ENCODE results near the gene ZFP1. TPM values are rescaled to one million over a fixed set of nuclear protein-coding genes. Genes with fewer than 3 reads are reported as not detected.

Gene ZFP1
- 10 to 100 TPM in 3 of 4 donors, 1 to 10 TPM in 1; 9.8 to 18.4 (median 15.4) TPM for total RNA-seq

GRCh38 chr16:75148311-75149195, at the start of gene ZFP1:
TSS of gene ZFP1 (plus strand) at chr16:75148524. CDS start at chr16:75152952, 4,428 bp downstream.
- TF ChIP-seq CTCF (IDR thresholded peaks at IDR 0.05) (no peak), POLR2A (IDR thresholded peaks at IDR 0.05) (peak; percentile 61 to 65), EP300 (IDR thresholded peaks at IDR 0.05) (no peak), POLR2AphosphoS5 (IDR thresholded peaks at IDR 0.05) (peak; percentile 81)
- peak; percentile 99 for ATAC-seq
- H3K27ac ChIP-seq, result peak within 1 kb of the TSS; percentile 96 to 99 (median 98)
- peaks cover 0 to 27% (median 0%) of the 10 kb centered on the region in 3 donors for H3K9me3 ChIP-seq
- WGBS, 2 donors (ENCODE audit: low coverage in 1 of 2), result 0 to 4% methylated on average over 7 to 8 of the region's 93 CpGs
- H3K4me1 ChIP-seq, result peaks cover 0 to 12% (median 0%) of the 10 kb centered on the region in 3 donors
- no peaks in the 10 kb centered on the region for H3K27me3 ChIP-seq
- H3K4me3 ChIP-seq, result peak within 1 kb of the TSS; percentile 97
- peaks cover 0 to 18% of the 10 kb centered on the region in 2 donors for H3K36me3 ChIP-seq

GRCh38 chr16:75099075-75099667, 49.2 kb upstream of the ZFP1 start:
- no peak overlapping the region for H3K4me3 ChIP-seq
- H3K36me3 ChIP-seq, result peaks cover 0 to 15% of the 10 kb centered on the region in 2 donors
- peaks cover 0 to 45% (median 18%) of the 10 kb centered on the region in 3 donors for H3K4me1 ChIP-seq
- H3K27me3 ChIP-seq, result no peaks in the 10 kb centered on the region
- WGBS, 2 donors (ENCODE audit: low coverage in 1 of 2), result 73% methylated on average over 3 of the region's 8 CpGs; no CpG with 5 or more reads in 1 of the 2 donors
- H3K9me3 ChIP-seq, result no peaks in the 10 kb centered on the region
- TF ChIP-seq EP300 (IDR thresholded peaks at IDR 0.05) (no peak), POLR2AphosphoS5 (IDR thresholded peaks at IDR 0.05) (no peak)
- ATAC-seq, result no peak
- peak overlapping the region in 2 of 4 donors; percentile 31 to 41 for H3K27ac ChIP-seq

- H3K9me3 ChIP-seq, result no peaks in the 10 kb centered on the region
- no peak overlapping the region for H3K4me3 ChIP-seq
- no peaks in the 10 kb centered on the region for H3K27me3 ChIP-seq
- 80 to 100% methylated on average over 2 of the region's 16 CpGs for WGBS, 2 donors (ENCODE audit: low coverage in 1 of 2)
- ATAC-seq, result peak; percentile 49
- H3K27ac ChIP-seq, result peak overlapping the region in 2 of 4 donors; percentile 31 to 41
- peaks cover 2 to 53% (median 24%) of the 10 kb centered on the region in 3 donors for H3K4me1 ChIP-seq
- TF ChIP-seq EP300 (IDR thresholded peaks at IDR 0.05), result no peak
- no peak for TF ChIP-seq CTCF (IDR thresholded peaks at IDR 0.05)
- peaks cover 0 to 7% of the 10 kb centered on the region in 2 donors for H3K36me3 ChIP-seq
Measured at GRCh38 chr16:75099738-75100602, 48.4 kb upstream of the ZFP1 start.

- no peak for ATAC-seq
Measured at GRCh38 chr16:75100603-75100990, 47.7 kb upstream of the ZFP1 start.

More at GRCh38 chr16:75100603-75100990, 47.7 kb upstream of the ZFP1 start:
- Histone ChIP-seq H3K4me3 (no peak overlapping the region), H3K27me3 (no peaks in the 10 kb centered on the region), H3K36me3 (peaks cover 0 to 1% of the 10 kb centered on the region in 2 donors), H3K27ac (no peak overlapping the region), H3K9me3 (no peaks in the 10 kb centered on the region), H3K4me1 (peaks cover 4 to 60% (median 30%) of the 10 kb centered on the region in 3 donors)
- TF ChIP-seq CTCF (IDR thresholded peaks at IDR 0.05) (no peak), EP300 (IDR thresholded peaks at IDR 0.05) (no peak), POLR2A (IDR thresholded peaks at IDR 0.05) (no peak)
- WGBS, 2 donors (ENCODE audit: low coverage in 1 of 2), result 67 to 100% methylated on average over 3 of the region's 3 CpGs
